Loucy (cell line): Measurements from ENCODE around the gene GLT1D1.
A peak's percentile ranks its signal among the peaks of the same experiment; 100 is the strongest.

ENCODE experiments used
- H2AFZ ChIP-seq: fragments of 200-600 bp; sonication (generic); 2 replicates; pipeline ENCODE4 v1.6.0; 2016; ENCODE audit warnings: antibody characterized with exemption, mild to moderate bottlenecking, low read length, moderate library complexity
- H3F3A ChIP-seq: fragments of 200-600 bp; 2 replicates; pipeline ENCODE4 v1.6.0; 2016; ENCODE audit warnings: antibody characterized with exemption, low read depth, mild to moderate bottlenecking
- H3K27me3 ChIP-seq: fragments of 200-600 bp; sonication (generic); 2 replicates; pipeline ENCODE4 v1.6.1; 2014; ENCODE audit warnings: low read length, mild to moderate bottlenecking; ENCODE audit not compliant: insufficient read depth, poor library complexity, severe bottlenecking
- H3K36me3 ChIP-seq: fragments of 200-600 bp; sonication (generic); 2 replicates; pipeline ENCODE4 v1.6.1; 2016; ENCODE audit warnings: low read length; ENCODE audit not compliant: insufficient read depth
- H3K4me1 ChIP-seq: fragments of 200-600 bp; sonication (generic); 2 replicates; pipeline ENCODE4 v1.5.1; 2014; ENCODE audit warnings: low read length, mild to moderate bottlenecking; ENCODE audit not compliant: insufficient read depth, poor library complexity, severe bottlenecking
- H3K4me2 ChIP-seq: fragments of 200-600 bp; sonication (generic); 2 replicates; pipeline ENCODE4 v1.6.0; 2014; ENCODE audit warnings: antibody characterized with exemption, low read length, low read depth, mild to moderate bottlenecking; ENCODE audit not compliant: poor library complexity, severe bottlenecking
- H3K4me3 ChIP-seq: fragments of 200-600 bp; sonication (generic); 2 replicates; pipeline ENCODE4 v1.5.1; 2014; ENCODE audit warnings: low read length, mild to moderate bottlenecking, mixed read lengths; ENCODE audit not compliant: poor library complexity, severe bottlenecking
- H3K79me2 ChIP-seq: fragments of 200-600 bp; sonication (generic); 2 replicates; pipeline ENCODE4 v1.6.1; 2014; ENCODE audit warnings: low read length; ENCODE audit not compliant: insufficient read depth
- H3K9ac ChIP-seq: fragments of 200-600 bp; sonication (generic); 2 replicates; pipeline ENCODE4 v1.6.0; 2014; ENCODE audit warnings: mild to moderate bottlenecking, low read depth, low read length, moderate library complexity; ENCODE audit not compliant: poor library complexity, severe bottlenecking
- H3K9me2 ChIP-seq: fragments of 200-600 bp; sonication (generic); replicated peaks from 2 replicates; pipeline ENCODE4 v1.6.1; 2016; ENCODE audit warnings: low read depth, low read length, mixed read lengths
- H3K9me3 ChIP-seq: fragments of 200-600 bp; sonication (generic); 2 replicates; pipeline ENCODE4 v1.6.1; 2014; ENCODE audit warnings: mild to moderate bottlenecking, antibody characterized with exemption, low read length, low read depth; ENCODE audit not compliant: insufficient read depth
- H4K20me1 ChIP-seq: fragments of 200-600 bp; sonication (generic); 2 replicates; pipeline ENCODE4 v1.6.0; 2014; ENCODE audit warnings: antibody characterized with exemption, low read length, mild to moderate bottlenecking; ENCODE audit not compliant: insufficient read depth, poor library complexity, severe bottlenecking
- CTCF ChIP-seq: fragments of 200-600 bp; sonication (generic); conservative IDR thresholded peaks from 2 replicates; pipeline ENCODE4 v1.5.1; 2014; ENCODE audit warnings: mild to moderate bottlenecking, antibody characterized with exemption, low read length
- EZH2phosphoT487 ChIP-seq: fragments of 200-600 bp; IDR thresholded peaks from 2 replicates; pipeline ENCODE4 v1.6.1; 2018; ENCODE audit warnings: antibody characterized with exemption, mild to moderate bottlenecking, moderate library complexity, borderline replicate concordance

Gene GLT1D1

GRCh38 chr12:128810182-128811127, 42.8 kb upstream of the GLT1D1 start:
- TF ChIP-seq CTCF (no peak), EZH2phosphoT487 (no peak)
- Histone ChIP-seq H2AFZ (no peak overlapping the region), H3K4me3 (no peak overlapping the region), H3F3A (no peaks in the 10 kb centered on the region), H3K9me3 (no peaks in the 10 kb centered on the region), H3K9me2 (no peaks in the 10 kb centered on the region), H3K4me2 (no peak overlapping the region), H3K4me1 (peaks cover 26% of the 10 kb centered on the region), H3K9ac (no peak overlapping the region), H3K79me2 (peaks cover 77% of the 10 kb centered on the region), H4K20me1 (peaks cover 55% of the 10 kb centered on the region), H3K36me3 (peaks cover 68% of the 10 kb centered on the region; the same call in 1 of the 2 replicates), H3K27me3 (no peaks in the 10 kb centered on the region)

GRCh38 chr12:128811806-128812205, 41.5 kb upstream of the GLT1D1 start:
- H3K4me1 ChIP-seq = peaks cover 39% of the 10 kb centered on the region
- peaks cover 61% of the 10 kb centered on the region; the same call in 1 of the 2 replicates for H3K36me3 ChIP-seq
- H4K20me1 ChIP-seq = peaks cover 69% of the 10 kb centered on the region
- no peak overlapping the region for H2AFZ ChIP-seq
- H3K4me3 ChIP-seq = peak overlapping the region; percentile 41
- no peak for TF ChIP-seq EZH2phosphoT487
- TF ChIP-seq CTCF = no peak
- H3K79me2 ChIP-seq = peaks cover 86% of the 10 kb centered on the region
- H3K9me3 ChIP-seq = no peaks in the 10 kb centered on the region
- no peaks in the 10 kb centered on the region for H3K9me2 ChIP-seq
- H3K27me3 ChIP-seq = no peaks in the 10 kb centered on the region
- H3K9ac ChIP-seq = no peak overlapping the region
- H3K4me2 ChIP-seq = peak overlapping the region; percentile 40
- H3F3A ChIP-seq = no peaks in the 10 kb centered on the region

GRCh38 chr12:128813392-128813791, 39.9 kb upstream of the GLT1D1 start:
- Histone ChIP-seq H3K9ac (no peak overlapping the region), H3K9me3 (no peaks in the 10 kb centered on the region), H3K4me3 (no peak overlapping the region), H3K27me3 (no peaks in the 10 kb centered on the region), H3K4me2 (no peak overlapping the region), H3K9me2 (no peaks in the 10 kb centered on the region), H3F3A (no peaks in the 10 kb centered on the region), H2AFZ (no peak overlapping the region), H3K36me3 (peaks cover 46% of the 10 kb centered on the region; the same call in 1 of the 2 replicates), H3K4me1 (peaks cover 55% of the 10 kb centered on the region), H3K79me2 (peaks cover 98% of the 10 kb centered on the region), H4K20me1 (peaks cover 79% of the 10 kb centered on the region)
- TF ChIP-seq CTCF = no peak
